Testis (tissue), 2 donors: Measurements from ENCODE around the gene TSPAN12.

Source experiments
- CTCF ChIP-seq, 3 experiments: fragments of 450-650 bp in 2 of 3; fragments of 200-600 bp in 1 of 3; sonication (generic) in 1 of 3; IDR thresholded peaks; one replicate each; pipeline ENCODE4 v1.5.1; 2016 to 2019; ENCODE audit warnings: antibody characterized with exemption in 3 of 3, mild to moderate bottlenecking in 2 of 3, moderate library complexity in 1 of 3
- POLR2A ChIP-seq: fragments of 450-650 bp; IDR thresholded peaks from one replicate; pipeline ENCODE4 v1.6.1; 2017; ENCODE audit warnings: antibody characterized with exemption, mild to moderate bottlenecking, moderate library complexity

GRCh38 chr7:120874722-120875121, 16.8 kb upstream of the TSPAN12 start:
- TF ChIP-seq CTCF (IDR thresholded peaks at IDR 0.05) (no peak), POLR2A (no peak)
